Activated naive CD4-positive, alpha-beta T cell treated with Interleukin-2 at 50 U/mL for 16 hours (primary cell): ENCODE data around the gene PGLYRP4.

ENCODE experiments used
- DNase-seq: peaks from one replicate; pipeline ENCODE4 v3.0.0-alpha.2; 2020

Gene PGLYRP4, protein sequence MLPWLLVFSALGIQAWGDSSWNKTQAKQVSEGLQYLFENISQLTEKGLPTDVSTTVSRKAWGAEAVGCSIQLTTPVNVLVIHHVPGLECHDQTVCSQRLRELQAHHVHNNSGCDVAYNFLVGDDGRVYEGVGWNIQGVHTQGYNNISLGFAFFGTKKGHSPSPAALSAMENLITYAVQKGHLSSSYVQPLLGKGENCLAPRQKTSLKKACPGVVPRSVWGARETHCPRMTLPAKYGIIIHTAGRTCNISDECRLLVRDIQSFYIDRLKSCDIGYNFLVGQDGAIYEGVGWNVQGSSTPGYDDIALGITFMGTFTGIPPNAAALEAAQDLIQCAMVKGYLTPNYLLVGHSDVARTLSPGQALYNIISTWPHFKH

DNA sequence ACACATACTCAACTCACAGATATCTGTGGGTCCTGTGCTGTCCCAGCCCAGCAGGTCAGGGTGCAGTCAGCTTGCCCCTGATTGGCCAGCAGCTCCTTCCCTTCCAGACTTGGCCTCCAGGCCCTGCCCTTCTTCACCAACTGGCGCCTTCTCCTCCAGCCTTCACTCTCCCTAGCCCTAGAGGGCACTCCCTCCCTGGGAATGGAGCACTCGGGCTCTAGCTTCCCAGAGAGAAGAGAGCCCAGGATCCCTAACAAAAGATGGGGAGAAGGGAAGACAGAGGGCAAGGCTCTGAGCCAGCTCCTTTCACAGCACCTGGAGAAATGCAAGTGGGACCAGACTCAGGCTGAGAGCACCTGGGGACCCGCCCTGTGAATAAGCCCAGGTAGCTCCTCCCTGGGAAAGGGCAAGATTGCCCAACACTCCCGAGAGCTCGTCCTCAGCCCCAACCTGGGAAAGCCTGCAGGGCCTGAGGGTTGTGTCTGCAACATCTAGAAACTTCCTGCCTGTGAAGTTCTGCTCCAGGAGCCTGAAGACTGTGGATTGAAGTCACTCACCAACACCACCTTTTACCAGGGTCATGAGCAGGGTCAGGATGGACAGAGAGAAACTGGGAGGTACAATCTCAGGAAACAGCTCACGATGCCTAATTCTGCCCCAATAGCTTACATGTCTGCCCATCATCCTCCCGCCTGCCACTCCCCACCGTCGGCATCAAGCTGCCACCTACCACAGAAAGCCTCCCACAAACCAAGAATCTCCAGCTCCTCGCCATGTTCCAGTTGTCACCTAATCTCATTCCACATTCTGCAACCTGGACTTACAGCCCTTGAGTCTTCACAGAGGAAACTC lies at the start of gene PGLYRP4:
Gene PGLYRP4 (minus strand): TSS at position 331 of the 852 bp plus-strand sequence. CDS start 909 bp downstream, outside the sequence.
- no peak for DNase-seq

DNA sequence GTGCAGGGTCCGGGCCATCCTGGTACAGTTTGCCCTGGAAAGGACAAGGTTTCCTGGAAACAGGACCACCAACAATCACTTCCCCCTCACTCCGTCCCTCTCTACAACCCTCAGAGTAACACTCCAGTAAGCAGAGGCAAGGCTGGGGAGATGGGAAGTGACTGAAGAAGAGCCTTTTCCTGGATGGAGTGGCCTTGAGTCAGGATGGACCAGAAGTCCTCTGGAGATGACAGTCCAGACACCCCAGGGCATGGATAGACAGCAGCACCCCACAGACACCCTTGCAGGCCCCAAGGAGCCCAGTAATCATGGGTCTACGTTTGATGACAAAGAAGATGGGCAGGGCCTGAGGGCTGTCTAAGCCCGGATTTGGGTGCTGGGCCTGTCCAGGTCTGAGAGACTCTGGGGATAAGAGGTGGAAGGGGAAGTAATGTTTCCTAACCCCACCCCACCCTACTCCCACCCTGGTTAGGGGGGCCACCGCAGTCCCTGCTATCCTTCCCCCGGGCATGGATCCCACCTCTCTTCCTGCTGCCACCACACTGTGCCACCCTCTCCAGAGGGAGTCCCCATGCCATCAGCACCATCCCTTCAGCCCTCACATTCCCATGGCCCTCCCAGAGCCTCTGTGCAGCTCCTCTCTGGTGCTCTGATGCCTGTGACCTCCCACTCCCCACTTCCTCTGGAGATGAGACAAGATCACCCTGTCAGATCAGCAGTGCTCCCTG lies 49.4 kb upstream of the PGLYRP4 start:
- DNase-seq: no peak

DNA sequence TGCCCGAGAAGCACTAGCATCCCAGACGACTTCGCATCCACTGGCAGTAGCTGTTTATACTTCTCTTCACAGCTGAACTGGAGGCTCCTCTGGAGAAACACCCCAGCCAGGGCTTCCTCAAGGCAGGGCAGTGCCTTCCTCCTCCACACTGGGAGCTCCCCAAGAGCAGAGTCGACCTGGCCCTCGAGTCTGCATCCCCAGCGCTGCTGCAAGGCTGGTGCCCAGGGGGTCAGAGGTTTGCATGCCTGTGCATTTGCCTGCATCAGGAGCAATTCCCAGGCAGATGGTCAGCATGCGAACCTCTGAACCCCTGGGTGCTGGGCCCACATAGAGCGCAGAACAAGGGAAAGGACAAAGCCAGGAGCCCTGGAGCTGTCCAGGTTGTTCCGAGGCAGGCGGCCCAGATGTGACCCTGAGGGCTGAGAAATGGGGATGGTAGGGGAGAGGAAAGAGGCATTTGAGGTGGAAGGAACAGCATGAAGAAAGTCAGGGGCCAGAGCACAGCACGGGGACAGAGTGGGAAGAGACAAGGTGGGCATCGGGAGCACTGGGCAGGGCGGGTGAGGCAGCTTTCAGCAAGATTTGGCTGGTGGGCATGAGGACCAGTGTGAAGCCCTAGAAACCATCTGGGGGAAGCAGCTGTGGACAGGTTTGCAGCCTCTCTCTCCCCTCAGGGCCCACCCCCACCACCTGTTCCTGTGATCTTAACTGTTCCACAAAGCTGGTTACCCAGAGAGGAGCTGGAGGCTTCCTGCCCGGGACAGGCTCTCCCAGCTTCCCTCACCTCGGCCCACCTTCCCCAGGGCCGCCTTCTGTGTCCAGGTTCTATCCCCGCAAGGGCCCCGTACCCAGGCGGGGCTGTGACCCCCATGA lies 48.6 kb upstream of the PGLYRP4 start:
- no peak for DNase-seq

- no peak for DNase-seq
Measured at GRCh38 chr1:153396461-153396860, 47.8 kb upstream of the PGLYRP4 start.

DNA sequence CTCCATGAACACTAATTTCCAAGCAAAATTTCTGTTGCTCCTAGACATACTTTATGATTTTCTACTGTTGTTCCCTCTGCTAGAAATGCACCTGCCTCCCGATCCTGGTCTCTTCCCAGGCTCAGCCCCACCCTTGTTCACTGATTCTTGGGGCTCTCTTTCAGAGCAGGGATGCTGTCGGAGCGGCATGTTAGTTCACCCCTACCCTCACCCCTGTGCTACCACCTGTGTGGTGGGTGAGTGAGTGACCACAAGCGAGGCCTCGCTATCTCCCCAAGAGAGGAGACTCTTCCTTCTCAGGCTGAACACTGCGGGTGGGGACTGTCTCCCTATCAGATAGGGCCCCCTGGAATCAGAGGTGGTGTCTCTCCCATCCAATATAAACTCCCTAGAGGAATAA lies 47.1 kb upstream of the PGLYRP4 start:
- no peak for DNase-seq

DNA sequence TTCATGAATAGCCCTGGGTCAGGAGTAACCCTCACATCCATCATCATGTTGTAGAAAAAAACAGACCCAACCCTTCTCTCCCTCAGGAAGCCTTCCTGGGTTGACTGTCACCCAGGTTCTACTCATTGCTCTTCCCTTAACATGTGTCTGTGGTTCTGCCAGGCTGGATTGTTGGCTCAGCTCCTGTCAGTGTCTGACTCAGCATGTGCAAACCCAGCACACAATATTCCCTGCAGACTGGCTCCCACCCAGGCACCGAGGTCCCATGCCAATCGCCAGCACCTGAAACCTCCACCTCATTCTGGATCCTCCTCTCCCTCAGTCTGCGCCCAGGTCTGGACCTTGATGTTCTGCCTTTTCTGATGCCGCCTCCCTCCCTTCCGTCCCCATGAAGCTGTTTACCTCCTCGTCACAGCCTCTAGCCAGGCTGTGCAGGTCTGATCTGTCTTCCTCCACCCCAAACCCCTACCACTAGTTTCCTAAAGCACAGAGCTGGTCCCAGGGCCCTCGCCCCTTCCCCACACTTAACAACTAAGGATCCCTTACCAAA lies 46.6 kb upstream of the PGLYRP4 start:
- no peak for DNase-seq

DNA sequence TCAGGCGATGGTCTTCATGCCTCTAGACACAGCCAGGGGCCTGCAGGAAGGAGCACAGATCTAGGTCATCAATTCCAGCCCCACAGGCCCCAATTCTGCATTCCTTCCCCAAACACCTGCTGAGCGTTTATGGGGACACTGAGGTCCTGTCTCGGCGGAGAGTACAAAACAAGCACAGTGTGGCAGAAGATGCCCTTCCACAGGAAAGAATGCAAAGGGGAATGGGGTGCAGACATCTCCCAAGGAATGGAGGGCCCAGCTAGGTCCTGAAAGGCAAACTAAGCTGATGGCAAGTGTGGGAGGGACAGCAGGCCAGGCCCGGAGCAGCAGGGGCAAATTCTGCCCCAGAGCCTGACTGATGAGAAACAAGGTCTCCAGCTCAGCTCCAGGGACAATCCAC lies 45.8 kb upstream of the PGLYRP4 start:
- DNase-seq: no peak

DNA sequence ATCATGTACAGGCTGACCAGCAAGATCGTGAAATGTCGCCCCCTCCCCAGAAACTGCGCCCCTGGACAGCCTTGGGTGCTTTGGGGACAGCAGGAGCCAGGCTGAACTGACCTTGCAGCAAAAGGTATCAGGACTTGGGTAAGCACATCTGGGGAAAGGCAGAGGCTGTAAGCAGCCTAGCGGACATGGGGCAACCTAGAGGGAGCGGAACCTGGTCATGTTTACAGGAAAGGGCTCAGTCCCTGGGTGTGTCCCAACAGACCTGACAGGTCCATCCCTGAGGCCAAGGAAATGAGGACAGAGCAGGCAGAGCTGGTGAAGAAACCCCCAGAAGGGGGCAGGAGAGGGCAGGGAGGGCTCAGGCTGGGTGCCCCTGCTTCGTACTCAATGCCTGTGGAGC lies 45.3 kb upstream of the PGLYRP4 start:
- DNase-seq: no peak

- no peak for DNase-seq
Measured at GRCh38 chr1:153392822-153393221, 44.2 kb upstream of the PGLYRP4 start.

GRCh38 chr1:153392258-153392657 lies 43.6 kb upstream of the PGLYRP4 start:
- no peak for DNase-seq

- no peak for DNase-seq
Measured at GRCh38 chr1:153390938-153391710, 42.5 kb upstream of the PGLYRP4 start, which contains the start of gene S100A8. Gene S100A8, minus strand, starts transcription at chr1:153391073. Its CDS starts 538 bp downstream, at chr1:153390535.

GRCh38 chr1:153389973-153390879 lies 41.6 kb upstream of the PGLYRP4 start:
- DNase-seq: no peak

DNA sequence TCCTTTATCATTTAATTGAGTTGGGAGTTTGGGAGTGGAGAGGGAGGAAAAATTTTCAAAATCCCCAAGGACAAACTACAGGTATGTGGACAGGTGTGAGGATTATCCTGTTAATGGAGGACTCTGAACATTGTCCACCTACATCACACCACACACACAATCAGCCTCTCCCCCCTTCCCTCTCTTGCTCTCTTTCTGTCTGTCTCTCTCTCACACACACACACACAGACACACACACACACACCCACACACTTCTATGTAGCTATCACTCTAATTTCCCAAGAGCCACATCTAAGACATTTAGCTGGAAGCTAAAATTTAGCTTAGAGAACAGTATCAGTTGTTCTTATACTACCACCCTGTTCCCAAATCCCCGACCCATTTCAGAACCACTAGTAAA lies 40.8 kb upstream of the PGLYRP4 start:
- no peak for DNase-seq

GRCh38 chr1:153387785-153388184 lies 39.1 kb upstream of the PGLYRP4 start:
- no peak for DNase-seq

DNA sequence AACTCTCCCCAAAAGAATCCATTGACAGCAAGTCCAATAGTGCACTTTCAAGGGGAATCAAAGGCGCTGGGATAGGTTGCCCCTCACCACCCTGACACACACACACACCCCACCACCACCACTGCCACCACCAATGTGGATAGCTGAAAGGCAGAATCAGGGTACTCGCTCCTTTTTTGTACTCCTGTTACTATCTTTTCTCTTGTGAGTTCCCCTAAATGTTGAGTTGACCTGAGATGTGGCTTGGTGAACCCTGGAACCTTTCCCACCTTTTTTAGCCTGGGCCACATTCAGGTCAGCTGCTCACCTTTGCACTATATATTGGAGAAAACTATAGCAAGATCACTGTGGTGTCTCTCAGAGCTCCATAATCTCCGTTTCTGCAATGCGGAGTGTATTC lies 38.4 kb upstream of the PGLYRP4 start:
- no peak for DNase-seq

DNA sequence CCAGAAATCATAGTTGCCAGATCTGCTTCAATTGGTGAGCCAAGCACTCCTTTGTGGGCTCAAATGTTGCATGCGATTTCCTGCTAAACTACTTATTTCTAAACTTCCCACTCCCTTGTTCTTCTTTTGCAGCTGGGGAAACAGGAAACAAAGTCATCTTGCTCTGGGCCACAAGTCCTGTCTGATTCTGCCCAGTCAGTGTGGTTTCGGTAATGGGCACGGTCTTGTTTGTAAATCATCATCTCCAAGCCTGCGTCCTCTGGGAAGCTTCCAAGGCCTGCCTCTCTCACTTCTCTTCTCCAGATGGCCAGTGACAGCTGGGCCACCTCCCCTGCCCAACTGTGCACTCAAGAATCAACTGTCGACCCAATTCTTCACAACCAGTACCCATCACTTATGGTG lies 37.9 kb upstream of the PGLYRP4 start:
- DNase-seq: no peak

DNA sequence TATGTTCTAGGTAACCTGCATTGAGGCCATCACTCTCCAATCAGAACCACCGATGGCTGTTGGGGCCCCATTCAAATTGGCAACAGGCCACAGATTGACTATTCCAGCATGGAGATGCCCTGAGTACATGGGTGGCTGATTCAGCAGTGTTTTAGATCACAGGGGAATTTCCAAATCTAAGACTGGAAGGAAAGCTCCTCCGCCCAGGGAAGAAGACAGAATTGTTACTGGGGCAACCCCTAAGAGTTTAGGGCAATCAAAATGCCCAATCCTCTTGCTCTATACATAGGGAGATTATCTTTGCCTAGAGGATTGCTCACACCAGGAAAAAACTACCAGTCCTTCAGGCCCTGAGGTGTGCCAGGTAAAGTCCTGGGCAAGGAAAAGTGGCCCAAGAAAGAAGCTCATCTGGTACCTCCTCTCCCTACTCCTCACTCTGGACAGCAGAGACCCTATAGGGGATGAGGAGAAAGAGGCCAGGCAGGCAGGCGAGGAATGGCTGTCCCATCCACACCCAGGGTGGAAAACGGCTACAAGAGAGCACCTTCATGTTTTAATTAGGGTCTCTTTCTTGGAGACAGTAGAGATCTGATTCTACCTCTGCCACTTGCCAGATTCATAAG lies 36.4 kb upstream of the PGLYRP4 start:
- no peak for DNase-seq

- DNase-seq: no peak
Measured at GRCh38 chr1:153380711-153381110, 32.1 kb upstream of the PGLYRP4 start.

DNA sequence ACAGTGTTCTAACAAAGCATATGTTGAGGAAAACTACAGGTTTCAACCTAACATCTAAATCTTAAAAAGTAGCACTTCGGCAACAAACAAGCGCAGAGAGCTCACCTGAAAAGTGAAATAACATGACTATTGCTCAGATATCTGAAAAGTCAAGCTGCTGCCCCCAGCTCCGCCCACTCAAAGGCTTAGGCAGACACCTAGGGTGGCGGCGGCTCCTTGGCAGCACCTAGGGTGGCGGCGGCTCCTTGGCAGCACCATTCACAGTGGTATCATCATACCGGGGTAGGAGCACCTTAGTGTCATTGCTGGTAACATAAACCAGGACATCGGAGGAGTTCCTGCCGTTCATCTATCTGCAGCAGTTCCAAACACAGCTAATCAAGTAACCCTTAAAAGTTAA lies 30.9 kb upstream of the PGLYRP4 start:
- DNase-seq: no peak

GRCh38 chr1:153375511-153375910 lies 26.9 kb upstream of the PGLYRP4 start, which contains the start of gene S100A12:
Gene S100A12, minus strand, starts transcription at chr1:153375621. Its CDS starts 1,029 bp downstream, at chr1:153374592.
- DNase-seq: no peak
